ENCODE data around the gene TREM1.

GRCh38 chr6:41277605-41278004 is 8.9 kb downstream of the TREM1 start:
- no peak for TF ChIP-seq CTCF (IDR thresholded peaks at IDR 0.05)
- TF ChIP-seq EP300 (IDR thresholded peaks at IDR 0.05), result no peak
- TF ChIP-seq POLR2A (IDR thresholded peaks at IDR 0.05), result no peak
- no peak for TF ChIP-seq POLR2AphosphoS5 (IDR thresholded peaks at IDR 0.05)

Data from gastroesophageal sphincter (tissue), 3 donors.